Gastroesophageal sphincter (tissue), 4 donors: ENCODE data around the gene MAOA. TPM values are rescaled to one million over a fixed set of nuclear protein-coding genes. Genes with fewer than 3 reads are reported as not detected.

Source experiments
- ATAC-seq: fragments of 150-250 bp; one replicate; pipeline ENCODE4 v1.9.1; 2016; ENCODE audit warnings: mild to moderate bottlenecking, moderate library complexity
- H3K27ac ChIP-seq, 4 donors: fragments of 200-600 bp; sonication (generic) in 3 of 4; 1 replicate in 3 of 4; 2 replicates in 1 of 4; pipeline ENCODE4 v1.5.1; 2016 to 2019
- H3K27me3 ChIP-seq: fragments of 200-600 bp; sonication (generic); one replicate; pipeline ENCODE4 v1.5.1; 2019
- H3K36me3 ChIP-seq, 2 donors: fragments of 200-600 bp; sonication (generic); one replicate each; pipeline ENCODE4 v1.5.1; 2019; ENCODE audit warnings: control low read depth in 1 of 2
- H3K4me1 ChIP-seq, 3 donors: fragments of 200-600 bp; sonication (generic); 1 replicate in 2 of 3; 2 replicates in 1 of 3; pipeline ENCODE4 v1.5.1; 2016 to 2019; ENCODE audit warnings: control low read depth in 2 of 3
- H3K4me3 ChIP-seq, 2 donors: fragments of 200-600 bp; sonication (generic); one replicate each; pipeline ENCODE4 v1.5.1; 2019; ENCODE audit warnings: mild to moderate bottlenecking in 1 of 2, moderate library complexity in 1 of 2
- H3K9me3 ChIP-seq, 3 donors: fragments of 200-600 bp; sonication (generic); one replicate each; pipeline ENCODE4 v1.5.1; 2017 to 2019; ENCODE audit warnings: control low read depth in 2 of 3
- EP300 ChIP-seq: sonication (generic); formaldehyde crosslinking; IDR thresholded peaks from one replicate; pipeline ENCODE4 v1.6.1; 2017; ENCODE audit warnings: antibody characterized with exemption, mild to moderate bottlenecking
- POLR2A ChIP-seq, 2 donors: fragments of 450-650 bp; IDR thresholded peaks; one replicate each; pipeline ENCODE4 v1.6.1; 2017; ENCODE audit warnings: antibody characterized with exemption in 2 of 2, mild to moderate bottlenecking in 2 of 2, moderate library complexity in 1 of 2
- POLR2AphosphoS5 ChIP-seq: sonication (generic); formaldehyde crosslinking; IDR thresholded peaks from one replicate; pipeline ENCODE4 v1.6.1; 2017; ENCODE audit warnings: antibody characterized with exemption
- WGBS, 2 donors: methylation state at CpG; one replicate each; pipeline ENCODE4 v1.1.5; 2018; ENCODE audit warnings: low coverage in 1 of 2; 5-methylcytosine and 5-hydroxymethylcytosine counted together
- total RNA-seq, 4 donors: library from RNA; depleted of rRNA; stranded (reverse); fragments of >200 nt; gene quantifications; one replicate each; pipeline ENCODE4 v1.1.0, GENCODE V29; 2016
- TF ChIP-seq, protein P1 (sequence below), 4 experiments: fragments of 200-600 bp in 2 of 4; fragments of 450-650 bp in 2 of 4; sonication (generic) in 1 of 4; IDR thresholded peaks; one replicate each; pipeline ENCODE4 v1.5.1; 2017 to 2019; ENCODE audit warnings: antibody characterized with exemption in 4 of 4, mild to moderate bottlenecking in 2 of 4, moderate library complexity in 2 of 4

MAOA gene
- total RNA-seq, 4 donors from 2014 or later = 306 to 750 (median 329) TPM

DNA sequence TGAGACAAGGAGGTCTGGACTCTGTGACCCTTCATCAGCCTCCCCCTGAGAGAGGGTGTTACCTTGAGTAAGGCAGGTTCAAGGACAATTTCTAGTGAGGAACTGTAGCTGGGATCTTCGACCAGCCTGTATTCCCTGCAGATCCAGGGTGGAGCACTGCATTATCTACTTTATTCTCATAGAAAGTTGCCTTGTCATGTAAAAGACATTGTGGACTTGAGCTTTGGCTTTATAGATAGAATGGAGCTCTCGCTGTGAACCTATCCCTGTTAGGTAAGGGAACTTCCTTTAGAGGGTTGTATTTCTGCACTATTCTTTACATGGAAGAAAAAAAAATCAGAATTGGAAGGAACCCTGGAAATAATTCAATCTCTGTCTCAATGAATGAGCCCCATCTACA is 91.4 kb downstream of the MAOA start:
- Histone ChIP-seq H3K27me3 (no peaks in the 10 kb centered on the region), H3K36me3 (peaks cover 0 to 31% of the 10 kb centered on the region in 2 donors)
- 40% methylated on average over 1 of the region's 2 CpGs; no CpG with 5 or more reads in 1 of the 2 donors for WGBS, 2 donors

DNA sequence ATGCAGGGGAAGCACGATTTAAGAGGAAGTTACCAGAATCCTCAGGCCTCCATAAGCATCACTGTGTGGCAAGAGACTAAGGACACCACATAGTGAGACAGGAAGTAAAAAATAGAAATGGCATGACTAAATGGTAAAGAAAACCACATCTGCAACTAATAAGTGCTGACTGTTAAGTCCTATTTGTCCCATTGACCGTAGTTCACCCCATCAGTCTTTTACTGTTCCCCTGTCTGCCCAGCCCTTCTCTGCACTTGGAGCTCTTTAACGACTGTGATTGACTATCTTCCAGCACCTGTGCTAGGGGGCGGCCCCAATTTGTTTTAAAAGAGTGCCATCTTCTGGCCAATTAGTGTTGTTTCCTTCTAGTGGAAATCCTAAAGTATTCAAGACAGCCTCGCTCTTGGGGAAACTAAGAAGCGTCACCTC is 94.2 kb downstream of the MAOA start:
- WGBS, 2 donors = 0 to 4% methylated on average over 5 of the region's 6 CpGs
- no peaks in the 10 kb centered on the region for H3K27me3 ChIP-seq

More for the DNA sequence above, 91.4 kb downstream of the MAOA start:
- H3K9me3 ChIP-seq = no peaks in the 10 kb centered on the region
- TF ChIP-seq EP300 = no peak
- TF ChIP-seq POLR2A (IDR thresholded peaks at IDR 0.05) = no peak
- TF ChIP-seq, protein P1, sequence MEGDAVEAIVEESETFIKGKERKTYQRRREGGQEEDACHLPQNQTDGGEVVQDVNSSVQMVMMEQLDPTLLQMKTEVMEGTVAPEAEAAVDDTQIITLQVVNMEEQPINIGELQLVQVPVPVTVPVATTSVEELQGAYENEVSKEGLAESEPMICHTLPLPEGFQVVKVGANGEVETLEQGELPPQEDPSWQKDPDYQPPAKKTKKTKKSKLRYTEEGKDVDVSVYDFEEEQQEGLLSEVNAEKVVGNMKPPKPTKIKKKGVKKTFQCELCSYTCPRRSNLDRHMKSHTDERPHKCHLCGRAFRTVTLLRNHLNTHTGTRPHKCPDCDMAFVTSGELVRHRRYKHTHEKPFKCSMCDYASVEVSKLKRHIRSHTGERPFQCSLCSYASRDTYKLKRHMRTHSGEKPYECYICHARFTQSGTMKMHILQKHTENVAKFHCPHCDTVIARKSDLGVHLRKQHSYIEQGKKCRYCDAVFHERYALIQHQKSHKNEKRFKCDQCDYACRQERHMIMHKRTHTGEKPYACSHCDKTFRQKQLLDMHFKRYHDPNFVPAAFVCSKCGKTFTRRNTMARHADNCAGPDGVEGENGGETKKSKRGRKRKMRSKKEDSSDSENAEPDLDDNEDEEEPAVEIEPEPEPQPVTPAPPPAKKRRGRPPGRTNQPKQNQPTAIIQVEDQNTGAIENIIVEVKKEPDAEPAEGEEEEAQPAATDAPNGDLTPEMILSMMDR (IDR thresholded peaks at IDR 0.05) = no peak
- no peak for TF ChIP-seq POLR2AphosphoS5
- no peak overlapping the region for H3K27ac ChIP-seq
- H3K4me1 ChIP-seq = peaks cover 0 to 24% (median 0%) of the 10 kb centered on the region in 3 donors
- no peak for ATAC-seq
- H3K4me3 ChIP-seq = no peak overlapping the region

DNA sequence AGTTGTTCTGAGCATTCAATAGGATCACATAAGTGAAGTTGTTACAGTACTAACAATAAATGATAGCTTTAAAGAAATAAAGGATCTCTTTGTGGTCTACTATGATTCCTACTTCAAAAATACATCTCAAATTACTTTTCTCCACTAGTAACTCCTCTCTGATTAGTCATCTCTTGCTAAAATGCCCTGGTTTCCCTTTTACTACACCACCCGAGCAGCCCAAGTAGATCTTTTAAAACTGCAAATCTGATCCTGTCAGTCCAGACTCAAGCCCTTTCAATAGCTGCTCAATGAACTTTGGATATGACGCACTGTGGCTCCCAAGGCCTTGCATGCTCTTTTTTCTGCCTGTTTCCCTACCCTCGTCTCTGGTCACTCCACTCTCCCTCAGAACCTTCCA is 97.5 kb downstream of the MAOA start:
- ATAC-seq = no peak
- Histone ChIP-seq H3K27ac (no peak overlapping the region), H3K4me1 (peaks cover 0 to 15% (median 0%) of the 10 kb centered on the region in 3 donors), H3K9me3 (no peaks in the 10 kb centered on the region), H3K4me3 (no peak overlapping the region), H3K27me3 (no peaks in the 10 kb centered on the region), H3K36me3 (no peaks in the 10 kb centered on the region)
- TF ChIP-seq, protein P1 (IDR thresholded peaks at IDR 0.05) = no peak
- TF ChIP-seq EP300 = no peak
- no peak for TF ChIP-seq POLR2AphosphoS5
- TF ChIP-seq POLR2A (IDR thresholded peaks at IDR 0.05) = no peak
- 60 to 83% methylated on average over 3 of the region's 3 CpGs for WGBS, 2 donors

More for the DNA sequence above, 94.2 kb downstream of the MAOA start:
- H3K4me1 ChIP-seq = peaks cover 0 to 15% (median 0%) of the 10 kb centered on the region in 3 donors
- H3K4me3 ChIP-seq = no peak overlapping the region
- peak; percentile 74 for ATAC-seq
- TF ChIP-seq POLR2AphosphoS5 = peak; percentile 16
- TF ChIP-seq, protein P1 (IDR thresholded peaks at IDR 0.05) = peak; percentile 36 to 62 (median 56)
- no peak for TF ChIP-seq POLR2A (IDR thresholded peaks at IDR 0.05)
- TF ChIP-seq EP300 = no peak
- H3K9me3 ChIP-seq = no peaks in the 10 kb centered on the region
- peaks cover 0 to 4% of the 10 kb centered on the region in 2 donors for H3K36me3 ChIP-seq
- no peak overlapping the region for H3K27ac ChIP-seq

DNA sequence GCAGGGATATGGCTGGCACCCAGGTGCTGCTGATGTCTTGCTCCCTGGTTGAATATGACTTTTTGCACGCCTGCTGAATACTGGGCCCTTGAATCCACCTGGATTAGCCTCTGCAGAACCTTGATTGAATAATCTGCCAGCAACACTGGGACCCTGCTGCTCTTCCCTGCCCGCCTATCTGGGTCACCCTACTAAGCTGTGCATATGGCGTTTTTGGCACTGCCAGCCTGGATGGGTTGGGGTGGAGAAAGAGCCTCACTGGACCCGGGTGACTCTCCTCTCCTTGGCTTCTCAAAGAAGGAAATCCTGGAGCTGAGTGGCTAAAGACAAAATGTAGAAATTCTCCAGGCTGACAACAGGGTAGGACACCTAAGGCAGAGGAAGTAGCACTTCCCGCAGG is 100.0 kb downstream of the MAOA start:
- H3K27ac ChIP-seq = no peak overlapping the region
- WGBS, 2 donors = 100% methylated on average over 1 of the region's 5 CpGs; no CpG with 5 or more reads in 1 of the 2 donors
- H3K27me3 ChIP-seq = no peaks in the 10 kb centered on the region
- no peak for ATAC-seq
- TF ChIP-seq EP300 (no peak), POLR2A (IDR thresholded peaks at IDR 0.05) (no peak), POLR2AphosphoS5 (no peak)
- TF ChIP-seq, protein P1 (IDR thresholded peaks at IDR 0.05) = no peak
- no peaks in the 10 kb centered on the region for H3K36me3 ChIP-seq
- H3K4me1 ChIP-seq = no peaks in the 10 kb centered on the region
- no peak overlapping the region for H3K4me3 ChIP-seq
- H3K9me3 ChIP-seq = no peaks in the 10 kb centered on the region

DNA sequence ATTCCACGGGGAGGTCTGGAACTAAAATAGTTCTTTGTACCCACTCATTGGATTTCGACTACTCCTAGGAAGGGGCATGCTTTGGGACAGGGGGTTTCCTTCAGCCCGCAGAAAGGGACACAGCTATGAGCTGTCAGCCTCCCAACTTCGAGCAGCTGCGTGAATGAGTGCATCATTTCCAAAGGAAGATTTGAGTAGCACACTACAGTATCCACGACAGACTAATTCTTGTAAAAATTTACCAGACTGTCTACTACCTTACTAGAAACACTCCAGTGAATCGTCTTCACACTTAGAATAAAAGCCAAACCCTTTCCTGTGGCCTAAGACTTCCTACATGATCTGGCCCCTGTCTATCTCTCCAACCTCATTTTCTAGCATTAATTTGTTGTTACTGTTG is 101.9 kb downstream of the MAOA start:
- H3K27ac ChIP-seq = no peak overlapping the region
- no peak for TF ChIP-seq POLR2AphosphoS5
- no peak for TF ChIP-seq EP300
- no peak for TF ChIP-seq POLR2A (IDR thresholded peaks at IDR 0.05)
- TF ChIP-seq, protein P1 (IDR thresholded peaks at IDR 0.05) = no peak

More for the DNA sequence above, 101.9 kb downstream of the MAOA start:
- Histone ChIP-seq H3K27me3 (no peaks in the 10 kb centered on the region), H3K36me3 (no peaks in the 10 kb centered on the region), H3K9me3 (no peaks in the 10 kb centered on the region), H3K4me1 (no peaks in the 10 kb centered on the region), H3K4me3 (no peak overlapping the region)
- no peak for ATAC-seq
- 75 to 93% methylated on average over 2 to 4 of the region's 7 CpGs for WGBS, 2 donors
